ENCODE data around the gene HOXC9.

The HOXC9 gene

DNA sequence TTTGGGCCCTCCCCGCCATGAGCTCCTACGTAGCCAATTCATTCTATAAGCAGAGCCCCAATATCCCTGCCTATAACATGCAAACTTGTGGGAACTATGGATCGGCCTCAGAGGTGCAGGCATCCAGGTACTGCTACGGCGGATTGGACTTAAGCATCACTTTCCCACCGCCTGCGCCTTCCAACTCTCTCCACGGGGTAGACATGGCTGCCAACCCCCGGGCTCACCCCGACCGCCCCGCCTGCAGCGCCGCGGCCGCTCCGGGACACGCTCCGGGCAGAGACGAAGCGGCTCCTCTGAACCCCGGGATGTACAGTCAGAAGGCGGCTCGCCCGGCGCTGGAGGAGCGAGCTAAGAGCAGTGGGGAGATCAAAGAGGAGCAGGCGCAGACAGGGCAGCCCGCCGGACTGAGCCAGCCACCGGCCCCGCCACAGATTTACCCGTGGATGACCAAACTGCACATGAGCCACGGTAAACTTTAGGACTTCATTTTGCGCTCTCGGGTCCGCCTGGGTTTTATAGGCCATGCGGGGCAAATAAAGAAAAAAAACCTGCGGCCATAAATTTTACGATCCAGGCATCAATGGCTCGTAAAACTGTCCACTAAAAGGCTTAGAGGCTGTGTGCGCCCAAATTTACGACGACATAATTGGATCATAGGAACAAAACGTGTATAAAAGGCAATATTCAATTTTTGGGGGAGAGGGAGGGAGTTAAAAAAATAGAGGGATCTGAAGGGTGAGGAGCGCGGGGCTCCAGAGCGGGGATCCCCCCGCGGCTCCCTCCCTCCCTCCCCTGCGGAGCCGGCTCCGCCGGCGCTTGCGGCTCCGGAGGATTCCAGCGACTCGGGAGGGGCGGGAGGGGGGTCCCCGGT is 33.4 kb downstream of the HOXC9 start:
- TF ChIP-seq, protein P1, sequence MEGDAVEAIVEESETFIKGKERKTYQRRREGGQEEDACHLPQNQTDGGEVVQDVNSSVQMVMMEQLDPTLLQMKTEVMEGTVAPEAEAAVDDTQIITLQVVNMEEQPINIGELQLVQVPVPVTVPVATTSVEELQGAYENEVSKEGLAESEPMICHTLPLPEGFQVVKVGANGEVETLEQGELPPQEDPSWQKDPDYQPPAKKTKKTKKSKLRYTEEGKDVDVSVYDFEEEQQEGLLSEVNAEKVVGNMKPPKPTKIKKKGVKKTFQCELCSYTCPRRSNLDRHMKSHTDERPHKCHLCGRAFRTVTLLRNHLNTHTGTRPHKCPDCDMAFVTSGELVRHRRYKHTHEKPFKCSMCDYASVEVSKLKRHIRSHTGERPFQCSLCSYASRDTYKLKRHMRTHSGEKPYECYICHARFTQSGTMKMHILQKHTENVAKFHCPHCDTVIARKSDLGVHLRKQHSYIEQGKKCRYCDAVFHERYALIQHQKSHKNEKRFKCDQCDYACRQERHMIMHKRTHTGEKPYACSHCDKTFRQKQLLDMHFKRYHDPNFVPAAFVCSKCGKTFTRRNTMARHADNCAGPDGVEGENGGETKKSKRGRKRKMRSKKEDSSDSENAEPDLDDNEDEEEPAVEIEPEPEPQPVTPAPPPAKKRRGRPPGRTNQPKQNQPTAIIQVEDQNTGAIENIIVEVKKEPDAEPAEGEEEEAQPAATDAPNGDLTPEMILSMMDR (IDR thresholded peaks at IDR 0.05; ENCODE audit: insufficient read depth, low read depth, low read length, missing control alignments): no peak
- peak overlapping the region; percentile 22 for H3K4me3 ChIP-seq (ENCODE audit: low read length)
- DNase-seq (ENCODE audit: low read depth): no peak

DNA sequence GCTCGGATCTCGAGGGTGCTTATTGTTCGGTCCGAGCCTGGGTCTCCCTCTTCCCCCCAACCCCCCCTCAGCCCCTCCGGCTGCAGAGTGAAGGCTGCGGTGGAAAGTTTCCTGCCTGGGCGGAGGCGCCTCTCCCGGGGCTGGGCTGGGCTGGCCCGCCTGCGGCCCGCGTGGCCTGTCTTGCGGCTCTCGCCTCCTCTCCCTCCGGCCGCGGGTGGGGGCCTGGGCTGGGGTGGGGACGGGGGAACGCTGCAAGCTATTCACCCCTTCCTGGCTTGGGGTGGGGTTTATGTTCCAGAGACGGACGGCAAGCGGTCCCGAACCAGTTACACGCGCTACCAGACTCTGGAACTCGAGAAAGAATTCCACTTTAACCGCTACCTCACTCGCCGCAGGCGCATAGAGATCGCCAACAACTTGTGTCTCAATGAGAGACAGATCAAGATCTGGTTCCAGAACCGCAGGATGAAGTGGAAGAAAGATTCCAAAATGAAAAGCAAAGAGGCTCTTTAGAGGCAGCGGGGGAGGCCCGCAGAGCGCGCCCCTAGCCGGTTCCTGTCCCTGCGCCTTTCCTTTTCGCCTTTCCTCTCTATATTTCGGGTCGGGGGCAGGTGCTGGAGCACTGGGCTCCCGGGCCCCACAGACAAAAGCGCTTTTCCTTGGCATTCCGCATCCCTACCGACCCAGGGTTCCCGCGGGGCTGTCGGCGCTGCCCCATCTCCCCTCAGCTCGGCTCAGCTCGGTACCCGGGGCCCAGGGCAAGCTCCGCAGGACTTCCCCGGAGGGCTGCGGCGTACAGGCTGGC is 34.2 kb downstream of the HOXC9 start:
- TF ChIP-seq, protein P1 (IDR thresholded peaks at IDR 0.05; ENCODE audit: insufficient read depth, low read depth, low read length, missing control alignments): no peak
- H3K4me3 ChIP-seq (ENCODE audit: low read length): no peak overlapping the region
- DNase-seq (ENCODE audit: low read depth): no peak

DNA sequence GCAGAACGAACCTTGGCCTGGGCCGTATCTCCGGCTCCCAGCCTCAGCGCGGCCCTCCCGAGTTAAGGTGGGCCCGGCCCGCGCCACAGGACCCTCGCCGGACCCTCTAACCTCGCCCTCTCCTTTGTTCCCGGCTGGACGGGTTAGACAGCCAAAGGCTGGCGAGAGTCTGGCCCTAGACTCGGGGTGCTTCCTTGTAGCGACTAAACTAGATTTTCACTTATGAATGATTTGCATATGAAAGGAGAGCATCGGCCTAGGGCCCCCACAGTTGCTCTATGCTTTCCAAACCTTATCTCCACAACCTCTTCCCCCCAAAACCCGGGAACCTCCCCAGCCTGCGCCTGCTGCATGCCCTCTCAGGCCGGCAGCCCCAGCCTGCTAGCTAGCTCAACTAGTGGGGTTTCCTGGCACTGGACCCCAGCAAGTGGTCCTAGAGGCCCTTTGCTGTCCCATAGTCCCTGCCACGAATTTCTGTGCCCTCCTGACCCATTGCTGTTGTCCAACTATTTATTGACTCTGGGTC is 34.9 kb downstream of the HOXC9 start:
- H3K4me3 ChIP-seq (ENCODE audit: low read length): no peak overlapping the region
- TF ChIP-seq, protein P1 (IDR thresholded peaks at IDR 0.05; ENCODE audit: insufficient read depth, low read depth, low read length, missing control alignments): no peak
- DNase-seq (ENCODE audit: low read depth): no peak

DNA sequence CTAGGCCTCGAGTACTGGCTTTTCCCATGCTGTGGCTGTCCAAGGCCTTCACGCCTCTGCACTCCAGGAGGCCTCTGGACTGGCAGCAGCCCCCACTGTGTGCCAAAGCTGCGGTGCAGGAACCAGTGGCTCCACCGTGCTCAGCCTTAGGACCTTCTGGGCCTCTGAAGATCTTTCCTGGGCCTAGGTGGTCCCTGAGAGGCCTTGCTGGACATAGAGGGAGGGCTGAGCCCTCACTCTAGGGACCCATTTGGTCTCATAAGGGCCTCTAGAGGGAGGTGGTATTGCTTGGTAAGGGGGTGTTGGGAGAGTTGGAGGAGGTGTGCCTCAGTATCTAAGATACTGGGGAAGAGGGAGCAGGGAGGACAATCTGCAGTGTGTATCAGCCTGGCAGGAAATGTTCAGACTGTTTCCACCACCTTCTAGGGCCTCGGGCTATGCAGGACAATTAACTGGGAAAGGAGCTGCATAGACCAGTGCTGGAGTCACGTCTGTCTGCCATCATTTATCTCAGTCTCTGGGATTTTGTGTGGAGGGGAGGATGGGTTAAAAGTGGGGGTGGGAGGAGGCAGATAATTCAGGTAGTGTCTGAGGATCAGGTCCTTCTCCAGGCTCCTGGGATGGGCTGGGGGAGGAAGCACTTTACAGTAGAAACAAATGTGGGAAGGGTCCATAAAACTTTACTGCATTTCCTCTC is 35.8 kb downstream of the HOXC9 start:
- no peak overlapping the region for H3K4me3 ChIP-seq (ENCODE audit: low read length)
- TF ChIP-seq, protein P1 (IDR thresholded peaks at IDR 0.05; ENCODE audit: insufficient read depth, low read depth, low read length, missing control alignments): no peak
- DNase-seq (ENCODE audit: low read depth): no peak

DNA sequence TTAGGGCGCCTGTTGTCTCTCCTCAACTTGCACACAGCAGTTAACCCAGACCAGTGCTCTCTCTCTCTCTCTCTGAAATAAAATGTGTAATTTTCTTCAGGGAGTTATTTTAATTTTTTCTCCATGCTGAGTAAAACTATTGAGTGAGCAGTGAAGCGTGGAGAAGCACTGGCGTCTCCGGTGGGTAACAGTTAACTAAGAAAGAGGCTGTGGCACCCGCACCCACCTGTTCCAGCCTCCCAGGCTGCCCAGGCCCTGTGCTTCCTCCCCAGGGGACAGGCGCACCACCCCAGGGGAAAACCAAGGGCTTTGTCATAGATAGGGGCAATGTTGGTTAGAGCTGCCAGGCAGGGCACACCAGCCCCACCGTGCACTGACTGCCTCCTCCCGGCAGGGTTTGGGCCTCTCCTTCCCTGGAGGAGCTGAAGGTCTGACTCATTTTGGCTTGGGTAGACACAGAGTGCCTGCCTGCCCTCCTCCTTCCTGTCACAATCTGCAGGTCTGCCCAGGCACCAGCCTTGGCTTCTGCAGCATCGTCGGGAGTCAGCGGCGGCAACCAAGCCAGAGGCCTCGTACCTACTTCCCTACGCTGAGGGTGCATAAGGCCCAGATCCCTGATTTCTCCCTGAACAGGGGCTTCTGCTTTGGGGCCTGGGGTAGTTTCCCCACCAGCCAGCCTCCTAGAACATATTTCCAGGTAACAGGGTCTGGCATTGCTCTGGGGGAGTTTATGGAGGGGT is 36.8 kb downstream of the HOXC9 start:
- DNase-seq (ENCODE audit: low read depth): peak; percentile 60
- TF ChIP-seq, protein P1 (IDR thresholded peaks at IDR 0.05; ENCODE audit: insufficient read depth, low read depth, low read length, missing control alignments): no peak
- no peak overlapping the region for H3K4me3 ChIP-seq (ENCODE audit: low read length)
